ENCODE results near the gene GALNTL6.

GRCh38 chr4:173001571-173001970 lies 1188.4 kb downstream of the GALNTL6 start:
- TF ChIP-seq, protein P1, sequence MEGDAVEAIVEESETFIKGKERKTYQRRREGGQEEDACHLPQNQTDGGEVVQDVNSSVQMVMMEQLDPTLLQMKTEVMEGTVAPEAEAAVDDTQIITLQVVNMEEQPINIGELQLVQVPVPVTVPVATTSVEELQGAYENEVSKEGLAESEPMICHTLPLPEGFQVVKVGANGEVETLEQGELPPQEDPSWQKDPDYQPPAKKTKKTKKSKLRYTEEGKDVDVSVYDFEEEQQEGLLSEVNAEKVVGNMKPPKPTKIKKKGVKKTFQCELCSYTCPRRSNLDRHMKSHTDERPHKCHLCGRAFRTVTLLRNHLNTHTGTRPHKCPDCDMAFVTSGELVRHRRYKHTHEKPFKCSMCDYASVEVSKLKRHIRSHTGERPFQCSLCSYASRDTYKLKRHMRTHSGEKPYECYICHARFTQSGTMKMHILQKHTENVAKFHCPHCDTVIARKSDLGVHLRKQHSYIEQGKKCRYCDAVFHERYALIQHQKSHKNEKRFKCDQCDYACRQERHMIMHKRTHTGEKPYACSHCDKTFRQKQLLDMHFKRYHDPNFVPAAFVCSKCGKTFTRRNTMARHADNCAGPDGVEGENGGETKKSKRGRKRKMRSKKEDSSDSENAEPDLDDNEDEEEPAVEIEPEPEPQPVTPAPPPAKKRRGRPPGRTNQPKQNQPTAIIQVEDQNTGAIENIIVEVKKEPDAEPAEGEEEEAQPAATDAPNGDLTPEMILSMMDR (IDR thresholded peaks at IDR 0.05), result no peak
- TF ChIP-seq POLR2A (IDR thresholded peaks at IDR 0.05), result no peak

Measured in lower leg skin (tissue), 3 donors.